ENCODE measurements around the gene WDR70. TPM values are rescaled to one million over a fixed set of nuclear protein-coding genes. Genes with fewer than 3 reads are reported as not detected.

WDR70 gene
- total and polyA plus RNA-seq, 2 donors (not counting 1 experiment from before 2014, with no cell fraction given) = 31.4 to 34.0 TPM

DNA sequence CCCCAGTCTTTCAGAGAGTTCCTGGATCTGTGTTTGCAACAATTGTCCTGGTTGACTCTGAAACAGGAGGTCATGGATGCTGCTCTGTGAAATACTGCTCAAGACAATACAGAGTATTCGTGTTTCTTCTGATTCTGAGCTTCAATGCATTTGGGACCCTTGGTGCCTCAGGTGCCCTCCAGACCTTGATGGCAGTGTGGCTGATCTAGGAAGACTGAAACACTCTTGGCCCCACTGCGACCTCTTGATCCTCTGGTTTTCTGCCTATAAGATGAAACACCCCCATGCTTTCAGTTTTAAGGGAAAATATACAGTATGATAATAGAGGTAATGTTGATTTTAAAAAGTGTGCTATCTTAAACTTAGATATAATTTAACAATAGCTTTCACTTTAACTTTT is 393.1 kb downstream of the WDR70 start:
- Histone ChIP-seq H3K9ac (ENCODE audit: insufficient read depth, low read length) (no peak overlapping the region), H3K4me1 (ENCODE audit: control insufficient read depth, extremely low read depth, insufficient read depth, low read length) (peaks cover 22% of the 10 kb centered on the region), H3K4me3 (replicated peaks in 1 of 4; ENCODE audit: control extremely low read depth in 1 of 4, insufficient read depth in 1 of 4, low read depth in 3 of 4, low read length in 4 of 4) (no peak overlapping the region), H4K20me1 (ENCODE audit: control insufficient read depth, extremely low read depth, insufficient read depth, low read length) (no peaks in the 10 kb centered on the region), H3K9me3 (ENCODE audit: control insufficient read depth, insufficient read depth, low read depth, low read length) (no peaks in the 10 kb centered on the region), H3K27me3 (ENCODE audit: control insufficient read depth, insufficient read depth, low read length) (no peaks in the 10 kb centered on the region), H2AFZ (ENCODE audit: low read length) (no peak overlapping the region), H3K36me3 (ENCODE audit: control insufficient read depth, insufficient read depth, low read length) (no peaks in the 10 kb centered on the region), H3K79me2 (ENCODE audit: control insufficient read depth, insufficient read depth, low read length) (no peaks in the 10 kb centered on the region), H3K4me2 (ENCODE audit: extremely low read depth, insufficient read depth, low read length) (peak overlapping the region; percentile 75), H3K27ac (ENCODE audit: insufficient read depth, low read length) (peak overlapping the region; percentile 77)
- TF ChIP-seq, protein P1, sequence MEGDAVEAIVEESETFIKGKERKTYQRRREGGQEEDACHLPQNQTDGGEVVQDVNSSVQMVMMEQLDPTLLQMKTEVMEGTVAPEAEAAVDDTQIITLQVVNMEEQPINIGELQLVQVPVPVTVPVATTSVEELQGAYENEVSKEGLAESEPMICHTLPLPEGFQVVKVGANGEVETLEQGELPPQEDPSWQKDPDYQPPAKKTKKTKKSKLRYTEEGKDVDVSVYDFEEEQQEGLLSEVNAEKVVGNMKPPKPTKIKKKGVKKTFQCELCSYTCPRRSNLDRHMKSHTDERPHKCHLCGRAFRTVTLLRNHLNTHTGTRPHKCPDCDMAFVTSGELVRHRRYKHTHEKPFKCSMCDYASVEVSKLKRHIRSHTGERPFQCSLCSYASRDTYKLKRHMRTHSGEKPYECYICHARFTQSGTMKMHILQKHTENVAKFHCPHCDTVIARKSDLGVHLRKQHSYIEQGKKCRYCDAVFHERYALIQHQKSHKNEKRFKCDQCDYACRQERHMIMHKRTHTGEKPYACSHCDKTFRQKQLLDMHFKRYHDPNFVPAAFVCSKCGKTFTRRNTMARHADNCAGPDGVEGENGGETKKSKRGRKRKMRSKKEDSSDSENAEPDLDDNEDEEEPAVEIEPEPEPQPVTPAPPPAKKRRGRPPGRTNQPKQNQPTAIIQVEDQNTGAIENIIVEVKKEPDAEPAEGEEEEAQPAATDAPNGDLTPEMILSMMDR (conservative IDR thresholded peaks at IDR 0.05 in 1 of 2, IDR thresholded peaks at IDR 0.05 in 1 of 2; ENCODE audit: low read depth in 1 of 2, low read length in 2 of 2) = no peak
- no peak for TF ChIP-seq EZH2 (IDR thresholded peaks at IDR 0.05; ENCODE audit: low read length, missing control alignments)
- DNase-seq (ENCODE audit: low read depth in 2 of 2) = no peak

DNA sequence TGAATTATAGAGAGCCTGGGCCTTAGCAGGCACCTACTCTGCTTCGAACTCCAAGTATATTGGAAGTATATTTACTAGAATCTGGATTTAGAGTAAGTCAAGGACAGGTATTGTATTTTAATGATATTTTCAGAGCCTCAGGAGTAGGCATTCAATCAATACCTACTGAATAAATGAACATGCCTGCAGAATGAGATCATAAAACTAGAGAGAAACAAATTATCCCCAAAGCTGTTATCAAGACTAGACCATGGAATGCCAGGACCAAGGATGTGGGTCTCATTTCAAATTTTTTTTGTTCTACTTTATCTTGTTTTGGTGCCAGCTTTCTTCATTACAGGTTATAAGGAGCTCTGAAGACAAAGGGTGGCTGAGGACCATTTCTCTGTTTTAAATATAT is 394.7 kb downstream of the WDR70 start:
- H3K79me2 ChIP-seq (ENCODE audit: control insufficient read depth, insufficient read depth, low read length) = no peaks in the 10 kb centered on the region
- H3K9me3 ChIP-seq (ENCODE audit: control insufficient read depth, insufficient read depth, low read depth, low read length) = no peaks in the 10 kb centered on the region
- no peak overlapping the region for H2AFZ ChIP-seq (ENCODE audit: low read length)
- H4K20me1 ChIP-seq (ENCODE audit: control insufficient read depth, extremely low read depth, insufficient read depth, low read length) = no peaks in the 10 kb centered on the region
- no peak overlapping the region for H3K4me2 ChIP-seq (ENCODE audit: extremely low read depth, insufficient read depth, low read length)
- H3K4me1 ChIP-seq (ENCODE audit: control insufficient read depth, extremely low read depth, insufficient read depth, low read length) = peaks cover 22% of the 10 kb centered on the region
- no peak overlapping the region for H3K27ac ChIP-seq (ENCODE audit: insufficient read depth, low read length)
- no peaks in the 10 kb centered on the region for H3K36me3 ChIP-seq (ENCODE audit: control insufficient read depth, insufficient read depth, low read length)
- TF ChIP-seq, protein P1 (conservative IDR thresholded peaks at IDR 0.05 in 1 of 2, IDR thresholded peaks at IDR 0.05 in 1 of 2; ENCODE audit: low read depth in 1 of 2, low read length in 2 of 2) = no peak
- TF ChIP-seq EZH2 (IDR thresholded peaks at IDR 0.05; ENCODE audit: low read length, missing control alignments) = no peak
- no peaks in the 10 kb centered on the region for H3K27me3 ChIP-seq (ENCODE audit: control insufficient read depth, insufficient read depth, low read length)
- DNase-seq (ENCODE audit: low read depth in 2 of 2) = peak in 1 of 2 donors; percentile 44
- H3K4me3 ChIP-seq (replicated peaks in 1 of 4; ENCODE audit: control extremely low read depth in 1 of 4, insufficient read depth in 1 of 4, low read depth in 3 of 4, low read length in 4 of 4) = no peak overlapping the region
- no peak overlapping the region for H3K9ac ChIP-seq (ENCODE audit: insufficient read depth, low read length)

DNA sequence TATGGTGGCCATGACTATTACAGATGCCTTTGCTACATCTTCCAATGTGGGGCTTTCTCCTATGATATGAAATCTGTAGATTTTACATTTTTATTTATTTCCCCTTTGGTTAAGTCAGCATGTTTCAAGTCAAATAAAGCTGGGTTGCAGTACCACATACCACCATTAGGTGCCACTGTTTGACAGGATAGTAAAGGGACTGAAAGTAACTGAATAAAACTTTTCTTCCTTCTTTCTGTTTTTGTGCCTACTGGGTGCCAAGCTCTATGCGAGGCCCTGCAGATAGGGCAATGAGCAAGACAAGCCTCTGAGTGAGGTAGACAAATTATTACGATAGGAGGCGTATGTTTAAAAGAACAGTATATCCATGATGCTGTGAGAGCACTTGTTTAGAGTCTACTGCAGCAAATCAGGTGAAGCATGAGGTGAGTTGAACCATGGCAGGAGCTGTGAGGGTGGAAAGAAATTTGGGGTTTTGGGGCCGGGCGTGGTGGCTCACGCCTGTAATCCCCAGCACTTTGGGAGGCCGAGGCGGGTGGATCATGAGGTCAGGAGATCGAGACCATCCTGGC is 395.9 kb downstream of the WDR70 start:
- DNase-seq (ENCODE audit: low read depth in 2 of 2) = peak; percentile 32 to 36
- Histone ChIP-seq H3K9me3 (ENCODE audit: control insufficient read depth, insufficient read depth, low read depth, low read length) (no peaks in the 10 kb centered on the region), H2AFZ (ENCODE audit: low read length) (no peak overlapping the region), H3K27me3 (ENCODE audit: control insufficient read depth, insufficient read depth, low read length) (no peaks in the 10 kb centered on the region), H3K79me2 (ENCODE audit: control insufficient read depth, insufficient read depth, low read length) (no peaks in the 10 kb centered on the region), H3K27ac (ENCODE audit: insufficient read depth, low read length) (no peak overlapping the region), H3K36me3 (ENCODE audit: control insufficient read depth, insufficient read depth, low read length) (no peaks in the 10 kb centered on the region), H3K9ac (ENCODE audit: insufficient read depth, low read length) (no peak overlapping the region), H3K4me1 (ENCODE audit: control insufficient read depth, extremely low read depth, insufficient read depth, low read length) (peaks cover 19% of the 10 kb centered on the region), H3K4me3 (replicated peaks in 1 of 4; ENCODE audit: control extremely low read depth in 1 of 4, insufficient read depth in 1 of 4, low read depth in 3 of 4, low read length in 4 of 4) (no peak overlapping the region), H4K20me1 (ENCODE audit: control insufficient read depth, extremely low read depth, insufficient read depth, low read length) (no peaks in the 10 kb centered on the region), H3K4me2 (ENCODE audit: extremely low read depth, insufficient read depth, low read length) (no peak overlapping the region)
- no peak for TF ChIP-seq EZH2 (IDR thresholded peaks at IDR 0.05; ENCODE audit: low read length, missing control alignments)
- TF ChIP-seq, protein P1 (conservative IDR thresholded peaks at IDR 0.05 in 1 of 2, IDR thresholded peaks at IDR 0.05 in 1 of 2; ENCODE audit: low read depth in 1 of 2, low read length in 2 of 2) = peak; percentile 61 to 67

All from fibroblast of lung (primary cell).